HG02870 (cell line): ENCODE data around the gene CNGB1.
"Not testable (repeated sequence)": the region's sequence is repeated elsewhere in the genome, so short reads cannot be mapped to it uniquely, and the experiment has no call there.

Experiments
- ATAC-seq: cut with Tn5 transposase; IDR thresholded peaks from one replicate; pipeline ENCODE4 v1.9.1; 2021; ENCODE audit warnings: mild to moderate bottlenecking, moderate library complexity; ENCODE audit not compliant: unreplicated experiment

The CNGB1 gene

GRCh38 chr16:57892447-57893096 is 78.4 kb downstream of the CNGB1 start:
- ATAC-seq, result no peak

GRCh38 chr16:57892041-57892440 is 78.9 kb downstream of the CNGB1 start:
- ATAC-seq, result no peak

- ATAC-seq, result no peak
Observed at GRCh38 chr16:57890752-57891111, 80.2 kb downstream of the CNGB1 start.

- no peak for ATAC-seq
Observed at GRCh38 chr16:57889960-57890751, 80.8 kb downstream of the CNGB1 start.

DNA sequence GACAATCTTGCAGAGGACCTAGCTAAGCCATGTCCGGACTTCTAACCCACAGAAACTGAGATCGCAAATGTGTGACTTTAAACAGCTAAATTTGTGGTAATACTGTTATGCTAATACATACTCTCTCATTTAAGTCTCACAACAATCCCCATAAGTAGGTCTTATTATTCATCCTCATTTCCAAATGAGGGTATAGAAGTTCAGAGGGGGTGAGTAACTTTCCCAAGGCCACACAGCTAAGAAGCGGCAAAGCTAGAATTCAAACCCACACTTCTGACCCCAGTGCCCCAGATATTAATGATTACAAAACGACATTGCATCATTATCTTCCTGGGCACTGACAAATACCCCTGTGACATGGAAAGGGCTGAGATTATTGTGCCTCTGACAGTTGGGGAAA is 81.4 kb downstream of the CNGB1 start:
- ATAC-seq, result no peak

GRCh38 chr16:57889111-57889510 is 81.8 kb downstream of the CNGB1 start:
- ATAC-seq, result no peak

DNA sequence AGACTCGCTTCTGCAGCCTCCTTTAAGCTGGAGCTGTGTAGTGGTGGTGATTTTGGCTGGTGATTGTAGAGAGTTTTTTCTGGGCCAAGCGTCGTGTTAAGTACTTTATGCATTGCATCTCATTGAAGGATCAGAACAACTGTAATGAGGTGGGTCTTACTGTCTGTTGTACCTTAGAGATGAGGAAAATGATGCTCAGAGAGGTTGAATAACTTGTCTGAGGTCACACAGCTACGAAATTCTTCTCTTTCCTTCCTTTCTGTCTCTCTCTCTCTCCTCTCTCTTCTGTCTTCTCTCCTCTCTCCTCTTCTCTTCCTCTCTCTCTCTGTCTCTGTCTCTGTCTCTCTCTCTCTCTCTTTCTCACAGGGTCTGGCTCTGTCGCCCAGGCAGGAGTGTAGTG is 82.8 kb downstream of the CNGB1 start:
- ATAC-seq, result no peak

GRCh38 chr16:57887711-57888110 is 83.2 kb downstream of the CNGB1 start:
- no peak for ATAC-seq

- no peak for ATAC-seq
Observed at GRCh38 chr16:57886427-57886826, 84.5 kb downstream of the CNGB1 start.

GRCh38 chr16:57884655-57885133 is 86.2 kb downstream of the CNGB1 start:
- ATAC-seq, result no peak

GRCh38 chr16:57883953-57884654 is 86.8 kb downstream of the CNGB1 start:
- no peak for ATAC-seq

DNA sequence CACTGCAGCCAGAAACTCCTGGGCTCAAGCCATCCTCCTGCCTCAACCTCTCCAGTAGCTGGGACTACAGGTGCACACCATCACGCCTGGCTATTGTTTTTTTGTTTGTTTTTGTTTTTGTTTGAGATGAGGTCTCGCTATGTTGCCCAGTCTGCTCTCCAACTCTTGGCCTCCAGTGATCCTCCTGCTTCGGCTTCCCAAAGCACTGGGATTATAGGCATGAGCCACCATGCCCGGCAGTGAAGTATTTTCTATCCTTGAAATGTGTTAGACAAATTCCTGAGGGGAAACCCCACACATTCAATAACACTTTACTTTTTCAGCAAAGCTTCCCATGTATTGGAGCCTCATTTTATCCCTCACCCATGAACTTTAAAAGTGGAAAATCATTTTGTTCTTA is 87.4 kb downstream of the CNGB1 start:
- no peak for ATAC-seq

DNA sequence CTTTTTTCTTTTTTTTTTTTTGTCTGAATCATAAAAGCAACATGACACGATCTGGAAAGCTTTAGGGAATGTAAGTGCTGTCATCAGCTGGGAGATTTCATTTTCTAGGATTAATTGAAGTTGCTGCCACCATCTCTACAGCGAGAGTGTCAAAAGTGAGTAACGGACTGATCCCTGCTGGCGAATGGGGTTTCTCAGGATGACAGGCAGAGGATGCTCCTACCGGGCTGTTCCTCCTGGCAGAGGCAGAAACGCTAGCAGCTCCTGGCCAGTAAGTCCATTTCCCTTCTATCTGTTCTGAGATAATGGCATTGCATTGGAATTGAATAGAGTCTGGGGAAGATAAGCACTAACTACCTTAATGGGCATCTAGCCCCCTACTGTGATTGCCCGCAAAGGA is 88.1 kb downstream of the CNGB1 start:
- ATAC-seq, result no peak

GRCh38 chr16:57882206-57882605 is 88.7 kb downstream of the CNGB1 start:
- ATAC-seq, result no peak

GRCh38 chr16:57878586-57878985 is 92.3 kb downstream of the CNGB1 start:
- ATAC-seq, result no peak

GRCh38 chr16:57876210-57876609 is 94.7 kb downstream of the CNGB1 start:
- peak; percentile 80 for ATAC-seq

- ATAC-seq, result no peak
Observed at GRCh38 chr16:57875347-57875746, 95.6 kb downstream of the CNGB1 start.

DNA sequence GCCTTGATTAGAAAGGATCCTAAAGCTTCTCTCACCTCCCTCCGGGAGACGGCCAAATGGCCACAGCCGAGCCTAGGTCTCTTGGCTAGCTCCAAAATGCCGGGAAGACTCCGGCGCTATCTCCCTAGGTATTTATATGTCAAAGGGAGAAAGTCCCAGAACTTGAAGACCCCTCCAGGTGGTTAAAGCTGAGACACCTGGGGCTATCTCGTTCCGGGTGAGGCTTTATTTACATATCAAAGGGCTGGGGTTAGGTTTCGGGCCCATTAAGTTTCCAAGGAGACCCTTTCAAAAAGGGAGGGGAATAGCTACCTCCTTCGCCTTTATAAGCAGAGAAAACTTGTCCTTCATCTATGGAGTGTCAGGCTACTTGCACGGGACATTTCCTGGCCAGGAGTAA is 97.7 kb downstream of the CNGB1 start:
- no peak for ATAC-seq

- ATAC-seq, result not testable (repeated sequence)
Observed at GRCh38 chr16:57872764-57873163, 98.2 kb downstream of the CNGB1 start.

- no peak for ATAC-seq
Observed at GRCh38 chr16:57871456-57871855, 99.5 kb downstream of the CNGB1 start.

DNA sequence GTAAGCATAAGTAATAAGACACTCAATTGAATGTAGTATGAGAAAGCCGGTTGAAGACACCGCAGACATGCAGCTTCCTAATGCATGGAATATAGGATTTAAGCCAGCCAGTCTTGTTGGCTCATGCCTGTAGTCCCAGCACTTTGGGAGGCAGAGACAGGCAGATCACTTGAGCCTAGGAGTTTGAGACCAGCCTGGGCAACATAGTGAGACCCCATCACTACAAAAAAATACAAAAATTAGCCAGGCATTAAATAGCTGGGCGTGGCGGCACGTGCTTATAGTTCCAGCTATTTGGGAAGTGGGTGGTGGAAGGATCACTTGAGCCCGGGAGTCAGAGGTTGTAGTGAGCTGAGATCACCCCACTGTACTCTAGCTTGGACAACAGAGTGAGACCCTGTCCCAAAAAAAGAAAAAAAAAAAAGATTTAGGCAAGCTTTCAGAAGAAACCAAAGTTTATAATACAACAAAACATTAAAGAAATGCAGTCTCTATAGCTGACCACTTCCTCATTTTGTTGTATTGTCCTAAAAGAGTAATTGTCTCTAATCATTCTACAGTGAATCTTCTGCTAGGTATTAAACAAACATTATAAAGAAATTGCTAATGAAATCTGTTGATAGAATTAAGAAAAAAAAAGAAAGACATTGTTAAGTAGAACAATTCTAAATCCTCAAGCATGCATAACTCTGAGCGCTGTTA is 100.0 kb downstream of the CNGB1 start:
- no peak for ATAC-seq
